Hepatocyte (in vitro differentiated cells): ENCODE data around the gene SLC26A8. TPM values are rescaled to one million over a fixed set of nuclear protein-coding genes. Genes with fewer than 3 reads are reported as not detected.

Experiments used
- DNase-seq: peaks from one replicate; pipeline ENCODE4 v3.0.0-alpha.2; 2016; ENCODE audit warnings: low spot score
- H2AFZ ChIP-seq: fragments of 200-600 bp; sonication (generic); 2 replicates; pipeline ENCODE4 v1.6.0; 2016; ENCODE audit warnings: antibody characterized with exemption, mild to moderate bottlenecking
- H3K27ac ChIP-seq: fragments of 200-600 bp; sonication (generic); 2 replicates; pipeline ENCODE4 v1.5.1; 2016; ENCODE audit warnings: mild to moderate bottlenecking
- H3K27me3 ChIP-seq: fragments of 200-600 bp; sonication (generic); 2 replicates; pipeline ENCODE4 v1.6.1; 2016
- H3K36me3 ChIP-seq: fragments of 200-600 bp; sonication (generic); replicated peaks from 2 replicates; pipeline ENCODE4 v1.5.1; 2016; ENCODE audit warnings: low read depth; ENCODE audit not compliant: insufficient read depth
- H3K4me1 ChIP-seq: fragments of 200-600 bp; sonication (generic); 2 replicates; pipeline ENCODE4 v1.5.1; 2016; ENCODE audit warnings: mild to moderate bottlenecking, moderate library complexity; ENCODE audit not compliant: insufficient read depth
- H3K4me2 ChIP-seq: fragments of 200-600 bp; sonication (generic); 2 replicates; pipeline ENCODE4 v1.6.0; 2016
- H3K4me3 ChIP-seq: fragments of 200-600 bp; sonication (generic); 2 replicates; pipeline ENCODE4 v1.5.1; 2016; ENCODE audit warnings: mild to moderate bottlenecking
- H3K79me2 ChIP-seq: fragments of 200-600 bp; sonication (generic); 2 replicates; pipeline ENCODE4 v1.6.0; 2017; ENCODE audit warnings: mild to moderate bottlenecking
- H3K9me2 ChIP-seq: fragments of 200-600 bp; sonication (generic); replicated peaks from 2 replicates; pipeline ENCODE4 v1.6.0; 2017; ENCODE audit warnings: mild to moderate bottlenecking; ENCODE audit not compliant: insufficient read depth
- H3K9me3 ChIP-seq: fragments of 200-600 bp; sonication (generic); 2 replicates; pipeline ENCODE4 v1.5.1; 2016; ENCODE audit warnings: low read depth, mild to moderate bottlenecking
- H4K20me1 ChIP-seq: fragments of 200-600 bp; sonication (generic); 2 replicates; pipeline ENCODE4 v1.6.0; 2016; ENCODE audit warnings: mild to moderate bottlenecking; ENCODE audit not compliant: insufficient read depth, poor library complexity, severe bottlenecking
- EZH2 ChIP-seq: fragments of 200-600 bp; sonication (generic); IDR thresholded peaks from 2 replicates; pipeline ENCODE4 v1.6.1; 2016; ENCODE audit warnings: antibody characterized with exemption, mild to moderate bottlenecking, borderline replicate concordance
- EZH2phosphoT487 ChIP-seq: fragments of 200-600 bp; sonication (generic); IDR thresholded peaks from one replicate; pipeline ENCODE4 v1.6.1; 2018; ENCODE audit warnings: antibody characterized with exemption, mild to moderate bottlenecking, low read depth, moderate library complexity; ENCODE audit not compliant: unreplicated experiment, severe bottlenecking
- WGBS: methylation state at CpG from one replicate; pipeline ENCODE4 v1.1.6; 2016; ENCODE audit warnings: low lambda C conversion rate; ENCODE audit errors: missing lambda C conversion rate; 5-methylcytosine and 5-hydroxymethylcytosine counted together
- polyA plus RNA-seq: library from polyadenylated mRNA; unstranded; fragments of >200 nt; fragmentation: Nextera tagmentation; extraction: Ambion mirVana; gene quantifications from 2 replicates; pipeline ENCODE4 v1.2.1, GENCODE V29; 2016
- total RNA-seq: library from RNA; depleted of rRNA; stranded (reverse); fragments of >200 nt; gene quantifications from 2 replicates; pipeline ENCODE4 v1.2.3, GENCODE V29; 2014
- TF ChIP-seq, protein P1 (sequence below): fragments of 200-600 bp; sonication (generic); IDR thresholded peaks from 2 replicates; pipeline ENCODE4 v1.5.1; 2016; ENCODE audit warnings: antibody characterized with exemption, mild to moderate bottlenecking; ENCODE audit not compliant: poor library complexity

SLC26A8 gene
- total and polyA plus RNA-seq, 2 experiments from 2014 or later, result not detected

- DNase-seq, result no peak
- H3K27ac ChIP-seq, result peak overlapping the region; percentile 11
These were observed 1.5 kb upstream of the SLC26A8 start for GRCh38 chr6:36025932-36026327.

DNA sequence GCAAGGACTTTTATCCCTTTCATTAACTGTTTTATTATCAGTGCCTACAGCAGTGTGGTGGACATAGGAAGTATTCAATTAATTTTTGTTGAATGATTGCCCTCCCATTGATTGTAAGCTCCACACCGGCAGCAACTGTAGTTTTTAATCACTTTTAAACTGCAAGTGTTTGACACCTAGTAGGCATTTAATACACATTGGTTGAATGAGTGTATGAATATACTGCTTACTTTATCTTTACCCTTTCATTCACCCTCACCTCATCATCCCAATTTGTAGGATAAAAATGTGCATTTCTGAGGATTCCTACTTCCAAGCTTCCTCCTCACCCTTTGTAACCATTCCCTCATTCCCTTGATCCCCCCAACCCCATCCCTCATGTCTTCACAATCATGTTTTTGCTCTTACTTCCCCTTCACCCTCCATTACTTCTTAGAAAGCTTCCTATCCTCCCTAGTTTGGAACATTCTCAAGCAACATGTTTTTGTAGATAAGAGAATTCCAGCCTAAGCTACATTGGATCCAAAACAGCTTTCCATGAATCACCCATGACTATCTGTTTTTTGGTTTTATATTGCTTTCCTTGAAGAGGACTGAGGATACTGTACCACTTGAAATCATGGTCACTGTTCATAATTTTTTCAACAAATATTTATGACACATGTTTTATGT is 955 bp upstream of the SLC26A8 start:
- H2AFZ ChIP-seq, result no peak overlapping the region
- peaks cover 5% of the 10 kb centered on the region for H3K4me1 ChIP-seq
- H3K27me3 ChIP-seq, result no peaks in the 10 kb centered on the region
- peaks cover 24% of the 10 kb centered on the region for H3K79me2 ChIP-seq
- no peaks in the 10 kb centered on the region for H3K36me3 ChIP-seq
- peak overlapping the region; percentile 11 for H3K27ac ChIP-seq
- TF ChIP-seq EZH2 (no peak), EZH2phosphoT487 (no peak)
- TF ChIP-seq, protein P1, sequence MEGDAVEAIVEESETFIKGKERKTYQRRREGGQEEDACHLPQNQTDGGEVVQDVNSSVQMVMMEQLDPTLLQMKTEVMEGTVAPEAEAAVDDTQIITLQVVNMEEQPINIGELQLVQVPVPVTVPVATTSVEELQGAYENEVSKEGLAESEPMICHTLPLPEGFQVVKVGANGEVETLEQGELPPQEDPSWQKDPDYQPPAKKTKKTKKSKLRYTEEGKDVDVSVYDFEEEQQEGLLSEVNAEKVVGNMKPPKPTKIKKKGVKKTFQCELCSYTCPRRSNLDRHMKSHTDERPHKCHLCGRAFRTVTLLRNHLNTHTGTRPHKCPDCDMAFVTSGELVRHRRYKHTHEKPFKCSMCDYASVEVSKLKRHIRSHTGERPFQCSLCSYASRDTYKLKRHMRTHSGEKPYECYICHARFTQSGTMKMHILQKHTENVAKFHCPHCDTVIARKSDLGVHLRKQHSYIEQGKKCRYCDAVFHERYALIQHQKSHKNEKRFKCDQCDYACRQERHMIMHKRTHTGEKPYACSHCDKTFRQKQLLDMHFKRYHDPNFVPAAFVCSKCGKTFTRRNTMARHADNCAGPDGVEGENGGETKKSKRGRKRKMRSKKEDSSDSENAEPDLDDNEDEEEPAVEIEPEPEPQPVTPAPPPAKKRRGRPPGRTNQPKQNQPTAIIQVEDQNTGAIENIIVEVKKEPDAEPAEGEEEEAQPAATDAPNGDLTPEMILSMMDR, result no peak
- no peaks in the 10 kb centered on the region for H3K9me3 ChIP-seq
- no peaks in the 10 kb centered on the region for H3K9me2 ChIP-seq
- H4K20me1 ChIP-seq, result peaks cover 8% of the 10 kb centered on the region
- DNase-seq, result no peak
- no peak overlapping the region for H3K4me3 ChIP-seq
- WGBS, result 79% methylated on average over 1 of the region's 1 CpG
- no peak overlapping the region for H3K4me2 ChIP-seq

More at GRCh38 chr6:36025932-36026327, 1.5 kb upstream of the SLC26A8 start:
- no peaks in the 10 kb centered on the region for H3K36me3 ChIP-seq
- no peaks in the 10 kb centered on the region for H3K27me3 ChIP-seq
- H3K9me2 ChIP-seq, result no peaks in the 10 kb centered on the region
- H3K4me2 ChIP-seq, result no peak overlapping the region
- H2AFZ ChIP-seq, result no peak overlapping the region
- no peak for TF ChIP-seq EZH2phosphoT487
- TF ChIP-seq, protein P1, result no peak
- no peak for TF ChIP-seq EZH2
- H3K9me3 ChIP-seq, result no peaks in the 10 kb centered on the region
- 37% methylated on average over 5 of the region's 5 CpGs for WGBS
- peaks cover 12% of the 10 kb centered on the region for H4K20me1 ChIP-seq
- H3K4me3 ChIP-seq, result no peak overlapping the region
- peaks cover 29% of the 10 kb centered on the region for H3K79me2 ChIP-seq
- peaks cover 6% of the 10 kb centered on the region for H3K4me1 ChIP-seq

GRCh38 chr6:36020154-36020553 is 4.3 kb downstream of the SLC26A8 start:
- Histone ChIP-seq H3K9me2 (no peaks in the 10 kb centered on the region), H3K4me1 (no peaks in the 10 kb centered on the region), H3K36me3 (no peaks in the 10 kb centered on the region), H3K4me2 (no peak overlapping the region), H2AFZ (no peak overlapping the region), H3K27me3 (no peaks in the 10 kb centered on the region), H4K20me1 (no peaks in the 10 kb centered on the region), H3K27ac (no peak overlapping the region), H3K79me2 (no peaks in the 10 kb centered on the region), H3K9me3 (no peaks in the 10 kb centered on the region), H3K4me3 (no peak overlapping the region)
- TF ChIP-seq, protein P1, result no peak
- no peak for TF ChIP-seq EZH2phosphoT487
- TF ChIP-seq EZH2, result no peak
- 0% methylated on average over 1 of the region's 1 CpG for WGBS
- DNase-seq, result no peak
